HuH-7.5 (cell line): Measurements from ENCODE around the gene KCTD3.

ENCODE experiments used
- DNase-seq: peaks from one replicate; pipeline ENCODE4 v3.0.0; 2011; ENCODE audit warnings: low spot score

Gene KCTD3

DNA sequence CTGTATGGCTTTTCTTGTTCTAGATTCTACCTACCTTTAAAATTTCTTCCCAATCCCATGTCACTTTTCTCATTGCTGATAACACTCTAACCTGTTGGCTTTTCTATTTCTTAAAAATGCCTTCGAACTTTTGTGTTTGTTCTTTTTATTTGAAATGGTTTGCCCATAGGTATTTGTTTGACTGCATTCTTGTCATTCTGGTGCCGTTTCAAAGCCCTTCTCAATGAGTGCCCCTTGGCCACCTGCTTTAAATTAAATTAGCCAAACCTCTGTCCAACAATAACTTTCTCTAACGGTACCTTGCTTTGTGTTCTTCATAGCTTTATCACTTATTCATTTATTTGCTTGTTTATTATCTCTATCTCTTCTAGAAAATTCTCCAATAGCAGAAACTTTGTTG lies 38.9 kb downstream of the KCTD3 start:
- no peak for DNase-seq

GRCh38 chr1:215606564-215607168 lies 39.6 kb downstream of the KCTD3 start:
- no peak for DNase-seq

DNA sequence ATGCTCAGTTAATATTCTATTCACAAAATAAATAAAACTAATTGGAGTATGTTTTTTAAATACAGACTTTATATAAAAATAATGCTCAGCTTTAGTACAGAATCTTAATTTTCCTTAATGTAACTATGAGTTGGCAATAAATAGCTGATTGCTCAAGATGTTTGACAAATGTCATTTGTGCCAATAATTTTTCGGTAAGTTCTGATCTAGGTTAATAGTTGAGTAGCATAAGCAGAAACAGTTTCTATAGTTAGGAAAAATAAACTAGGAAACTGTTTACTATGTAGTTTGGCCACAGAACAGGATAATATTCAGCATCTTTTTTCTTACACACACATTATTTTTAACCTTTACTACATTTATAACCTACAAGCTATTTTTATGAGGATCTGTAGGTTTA lies 40.3 kb downstream of the KCTD3 start:
- DNase-seq, result no peak

- DNase-seq, result no peak
These were observed 41.5 kb downstream of the KCTD3 start for GRCh38 chr1:215608646-215609045.

GRCh38 chr1:215612391-215612790 lies 45.3 kb downstream of the KCTD3 start:
- no peak for DNase-seq

GRCh38 chr1:215617979-215618378 lies 50.9 kb downstream of the KCTD3 start:
- no peak for DNase-seq

GRCh38 chr1:215623162-215623561 lies 56.1 kb downstream of the KCTD3 start:
- DNase-seq, result no peak

GRCh38 chr1:215625949-215626348 lies 58.8 kb downstream of the KCTD3 start:
- no peak for DNase-seq

- no peak for DNase-seq
These were observed 63.9 kb downstream of the KCTD3 start for GRCh38 chr1:215631040-215631439.

DNA sequence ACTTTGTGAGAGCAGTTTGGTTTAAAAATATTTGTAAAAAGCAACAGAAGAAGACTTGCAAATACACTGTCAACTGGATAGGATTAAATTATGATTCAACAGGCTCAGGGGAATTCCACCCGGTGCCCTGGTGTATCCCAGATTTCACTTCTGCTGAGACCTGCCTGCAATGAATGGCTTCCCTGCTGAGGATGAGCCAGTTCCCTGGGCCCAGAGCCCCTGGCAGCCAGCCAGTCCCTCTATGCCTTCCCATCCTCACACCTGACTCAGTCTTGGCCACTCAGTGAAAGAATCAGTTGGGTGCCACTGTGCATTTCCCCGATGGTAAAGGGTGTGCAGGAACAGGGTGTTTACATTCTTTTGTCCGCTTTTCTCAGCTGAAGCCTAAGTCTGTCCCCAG lies 64.4 kb downstream of the KCTD3 start:
- no peak for DNase-seq

GRCh38 chr1:215635827-215636226 lies 68.7 kb downstream of the KCTD3 start:
- DNase-seq, result no peak

DNA sequence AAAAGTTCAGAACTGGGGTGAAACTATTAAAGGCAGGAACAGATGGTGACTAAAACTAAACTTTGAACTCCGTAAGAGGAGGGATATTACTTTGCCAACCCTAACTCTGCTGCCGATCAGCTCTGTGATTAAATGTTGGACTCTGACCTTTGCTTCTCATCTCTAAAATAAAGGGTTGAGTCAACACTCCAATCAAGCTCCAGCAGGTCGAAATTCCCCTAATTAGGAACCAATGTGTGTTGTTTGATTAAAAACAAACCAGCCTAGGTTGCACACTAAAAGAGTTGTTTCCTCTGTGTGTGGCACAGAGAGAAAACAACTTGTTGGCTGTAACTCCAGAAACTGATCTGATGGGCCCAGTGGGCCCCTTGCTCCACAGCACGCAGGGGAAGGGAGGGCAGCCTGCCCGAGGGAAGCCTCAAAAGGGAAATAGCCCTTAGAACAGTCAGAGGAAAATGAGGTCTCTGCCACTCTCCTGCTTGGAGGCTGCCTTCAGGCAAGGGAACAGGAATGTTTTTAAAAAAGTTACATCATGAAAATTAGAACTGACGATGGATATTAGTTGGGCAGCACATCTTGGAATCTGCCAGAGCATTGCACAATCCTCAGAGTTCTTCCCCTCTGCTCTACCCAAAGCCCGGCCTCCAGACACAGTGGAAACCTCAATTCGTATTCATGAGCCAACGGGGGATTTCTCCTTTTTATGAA lies 69.3 kb downstream of the KCTD3 start:
- DNase-seq, result peak; percentile 37

DNA sequence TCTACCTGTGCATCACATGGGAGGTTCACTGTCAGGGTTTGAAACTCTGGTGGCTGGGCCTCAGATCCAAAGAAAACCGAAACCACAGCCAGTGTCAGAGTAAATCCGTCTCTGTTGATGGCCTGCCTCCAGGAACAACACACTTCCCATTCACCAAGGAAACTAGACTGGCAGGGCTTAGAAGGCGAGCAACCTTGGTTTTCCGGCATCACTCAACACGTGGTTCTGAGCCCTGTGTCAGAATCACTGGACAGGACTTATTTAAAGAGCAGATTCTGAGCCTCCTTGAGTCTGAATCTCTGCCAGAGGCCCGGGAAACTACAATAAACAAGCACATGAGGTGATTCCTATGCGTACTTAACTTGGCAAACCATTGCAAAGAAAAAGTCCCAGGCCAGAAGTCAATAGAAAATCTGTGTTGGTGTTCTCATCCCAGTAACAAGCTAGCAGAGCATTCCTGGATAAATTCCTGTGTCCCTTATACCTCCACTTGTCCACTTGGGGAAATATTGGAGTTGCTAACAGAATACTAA lies 70.0 kb downstream of the KCTD3 start:
- DNase-seq, result peak; percentile 23

- DNase-seq, result no peak
These were observed 73.5 kb downstream of the KCTD3 start for GRCh38 chr1:215640429-215641148.

DNA sequence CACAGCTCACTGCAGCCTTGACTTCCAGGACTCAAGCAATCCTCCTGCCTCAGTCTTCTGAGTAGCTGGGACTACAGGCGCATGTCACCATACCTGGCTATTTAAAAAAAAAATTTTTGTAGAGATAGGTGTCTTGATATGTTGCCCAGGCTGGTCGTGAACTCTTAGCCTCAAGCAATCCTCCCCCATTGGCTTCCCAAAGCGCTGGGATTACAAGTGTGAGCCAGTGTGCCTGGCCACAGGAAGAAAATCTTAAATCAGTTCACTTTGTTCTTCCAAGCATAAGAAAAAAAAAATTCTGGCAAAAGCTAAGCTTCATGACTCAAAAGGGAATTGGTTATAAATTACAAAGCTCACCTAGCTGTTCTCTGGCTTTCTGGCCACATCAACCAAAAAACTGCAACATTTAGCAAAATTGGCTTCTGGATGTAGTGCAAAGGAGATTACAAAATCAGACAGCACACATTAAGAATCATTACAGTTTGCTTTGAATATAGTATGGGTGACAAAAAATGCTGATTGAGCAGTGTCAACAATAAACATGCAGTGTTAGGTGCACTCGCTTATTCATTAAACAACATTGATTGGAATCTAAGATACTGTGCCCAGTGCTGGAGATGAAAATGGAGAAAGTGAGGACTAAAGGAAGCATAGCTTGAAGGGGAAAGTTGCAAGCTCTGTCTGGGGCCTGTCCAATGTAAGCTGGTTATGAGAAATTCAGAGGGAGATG lies 76.7 kb downstream of the KCTD3 start:
- DNase-seq, result no peak

DNA sequence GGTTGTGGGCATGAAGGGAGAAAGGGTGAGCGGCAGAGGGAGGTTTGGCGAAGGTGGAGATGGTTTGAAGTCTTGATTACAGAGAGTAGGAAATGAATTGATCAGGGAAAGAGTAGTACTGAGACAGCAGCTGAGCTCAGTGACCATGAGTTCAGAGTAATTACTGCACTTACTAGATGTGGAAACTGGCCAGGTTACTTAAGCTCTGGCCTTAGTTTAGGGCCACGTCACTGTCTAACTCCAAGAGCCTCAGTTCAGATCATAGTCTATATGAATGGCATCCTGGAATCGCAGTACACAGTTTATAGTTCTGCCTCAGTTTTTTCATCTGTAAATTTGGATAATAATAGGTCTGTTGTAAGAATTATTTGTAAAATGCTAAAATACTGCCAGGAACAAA lies 78.1 kb downstream of the KCTD3 start:
- no peak for DNase-seq

- no peak for DNase-seq
These were observed 78.8 kb downstream of the KCTD3 start for GRCh38 chr1:215645861-215646260.

DNA sequence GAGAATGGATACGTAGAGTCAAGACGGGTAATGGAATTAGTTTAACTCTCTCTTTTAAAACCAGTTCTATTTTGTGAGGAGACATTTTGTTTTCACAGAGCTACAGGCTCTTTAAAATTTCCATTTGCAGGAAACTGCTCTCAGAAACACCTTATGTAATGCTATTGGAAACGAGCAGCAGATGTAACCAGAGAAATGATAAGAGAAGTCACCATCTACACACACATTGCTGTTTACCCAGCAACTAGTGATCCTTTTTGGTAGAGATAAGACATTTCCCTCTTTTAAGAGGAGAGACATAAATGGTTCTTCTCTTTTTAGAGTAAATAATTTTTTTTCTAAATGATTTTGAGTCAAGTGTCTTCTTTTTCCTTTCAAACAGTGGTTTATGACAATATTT lies 80.6 kb downstream of the KCTD3 start:
- no peak for DNase-seq

- no peak for DNase-seq
These were observed 81.9 kb downstream of the KCTD3 start for GRCh38 chr1:215648957-215649356.

DNA sequence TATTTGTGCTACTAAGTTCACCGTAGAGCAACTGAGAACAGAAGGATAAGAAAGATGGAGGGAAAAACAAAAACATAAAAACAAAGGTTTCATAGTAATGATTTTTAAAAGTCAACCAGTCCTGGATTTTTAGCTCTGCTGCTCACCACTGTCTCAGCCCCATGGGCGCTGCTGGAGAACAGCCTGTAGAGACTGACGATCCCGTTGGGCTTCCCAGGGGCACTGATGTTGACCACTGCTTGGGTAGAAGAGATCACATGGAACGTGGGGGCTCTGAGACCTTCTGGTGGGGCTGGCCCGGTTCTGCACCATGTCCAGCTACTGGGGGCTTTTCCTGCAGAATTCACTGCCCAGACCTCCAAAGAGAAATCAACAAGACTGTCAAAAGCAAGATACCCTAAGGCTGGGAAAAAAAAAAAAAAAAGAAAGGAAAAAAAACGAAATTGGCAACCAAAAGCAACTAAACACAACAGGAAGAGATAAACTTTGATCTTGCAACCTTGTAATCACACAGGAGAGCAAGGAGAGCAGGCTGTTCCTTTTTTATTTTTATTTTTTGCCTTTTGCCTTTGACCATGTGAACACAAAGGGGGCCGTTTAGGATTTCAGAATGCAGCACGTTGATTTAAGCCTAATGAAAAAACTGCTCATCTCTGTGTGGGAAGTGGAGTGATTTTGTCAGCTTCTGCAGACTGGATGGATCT lies 83.5 kb downstream of the KCTD3 start:
- no peak for DNase-seq

DNA sequence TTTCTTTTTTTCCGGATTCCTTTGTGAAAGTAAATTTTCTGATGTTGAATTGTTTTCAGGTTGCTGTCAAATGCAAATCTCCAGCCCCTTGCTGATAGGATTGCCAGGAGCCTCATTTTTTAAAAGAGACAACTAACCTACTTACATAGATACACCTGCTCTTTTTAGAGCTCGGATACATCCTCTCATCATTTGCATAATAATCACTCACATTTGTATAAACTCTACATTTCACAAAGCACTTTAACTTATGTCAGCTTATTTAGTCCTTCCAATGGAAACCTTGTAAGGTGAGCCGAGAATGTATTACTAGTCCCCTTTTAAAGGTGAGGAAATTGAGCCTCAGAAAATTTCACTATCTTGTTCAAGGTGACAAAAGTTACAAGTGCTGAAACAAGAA lies 84.8 kb downstream of the KCTD3 start:
- no peak for DNase-seq

DNA sequence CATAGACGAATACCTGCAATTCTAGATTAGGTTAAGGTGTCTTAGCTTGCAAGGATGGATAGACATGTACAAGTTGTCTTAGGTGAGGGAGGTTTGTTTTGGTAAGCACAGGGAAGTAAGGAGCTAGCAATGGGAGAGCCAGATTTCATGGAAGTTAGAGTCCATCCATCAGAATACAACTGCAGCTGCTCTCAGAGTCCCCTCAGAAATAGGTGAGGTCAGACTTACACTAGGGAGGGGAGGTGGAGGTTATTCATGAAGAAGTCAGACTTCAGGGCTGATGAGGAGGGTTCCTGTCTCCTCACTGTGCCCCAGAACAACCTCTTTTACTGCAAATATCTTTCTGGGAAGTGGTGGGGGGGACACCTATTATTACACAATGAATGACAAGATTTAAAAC lies 85.3 kb downstream of the KCTD3 start:
- no peak for DNase-seq
